HG03378 (cell line): ENCODE measurements around the gene EIF5A.

Experiments
- ATAC-seq: cut with Tn5 transposase; IDR thresholded peaks from one replicate; pipeline ENCODE4 v1.9.1; 2021; ENCODE audit warnings: mild to moderate bottlenecking, moderate library complexity; ENCODE audit not compliant: unreplicated experiment

The EIF5A gene

GRCh38 chr17:7352910-7353635 lies 45.6 kb downstream of the EIF5A start:
- no peak for ATAC-seq

- ATAC-seq: no peak
These were observed 46.9 kb downstream of the EIF5A start for GRCh38 chr17:7354262-7354843.

- no peak for ATAC-seq
These were observed 47.6 kb downstream of the EIF5A start, which contains the start of gene TMEM95 for GRCh38 chr17:7355053-7355452. Gene TMEM95 (plus strand): TSS chr17:7355156. CDS start chr17:7355205, 49 bp downstream.

- no peak for ATAC-seq
These were observed 48.1 kb downstream of the EIF5A start for GRCh38 chr17:7355573-7355972.

DNA sequence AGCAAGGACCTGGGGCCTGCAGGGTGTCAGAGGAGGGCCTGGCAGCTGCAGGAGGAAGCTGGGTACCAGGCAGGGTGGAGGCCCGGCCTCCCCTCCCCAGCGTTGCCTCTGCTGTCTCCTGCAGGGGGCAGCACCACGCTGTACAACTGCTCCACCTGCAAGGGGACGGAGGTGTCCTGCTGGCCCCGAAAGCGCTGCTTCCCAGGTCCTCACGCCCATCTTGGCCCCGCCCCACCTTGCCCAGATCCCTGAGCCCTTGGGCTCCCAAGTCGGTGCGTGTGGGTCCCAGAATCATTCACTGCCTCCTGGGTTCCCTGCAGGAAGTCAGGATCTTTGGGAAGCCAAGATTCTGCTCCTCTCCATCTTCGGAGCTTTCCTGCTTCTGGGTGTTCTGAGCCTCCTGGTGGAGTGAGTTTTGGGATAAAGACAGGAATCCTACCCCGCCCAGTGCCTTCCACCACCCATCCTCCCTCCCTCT lies 48.7 kb downstream of the EIF5A start:
- ATAC-seq: no peak

DNA sequence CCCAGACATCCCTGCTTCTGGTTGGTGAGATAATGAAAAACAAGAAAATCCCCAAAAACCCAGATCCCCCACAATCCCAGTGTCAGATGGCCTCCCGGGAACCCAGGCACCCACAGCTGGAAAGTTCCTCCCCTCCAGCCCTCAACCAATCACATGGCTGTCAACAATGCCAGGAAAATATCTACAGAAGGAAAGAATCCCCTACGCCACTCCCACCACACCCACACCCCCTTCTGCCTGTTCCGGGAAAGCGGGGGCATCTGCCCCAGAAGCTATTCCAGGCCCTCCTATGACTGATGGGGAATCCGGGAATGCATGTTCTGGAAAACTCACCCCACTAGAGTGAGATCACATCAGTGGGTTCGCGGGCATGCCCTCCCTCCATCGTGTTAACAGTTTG lies 49.3 kb downstream of the EIF5A start:
- no peak for ATAC-seq

GRCh38 chr17:7357381-7357780 lies 50.0 kb downstream of the EIF5A start:
- no peak for ATAC-seq

DNA sequence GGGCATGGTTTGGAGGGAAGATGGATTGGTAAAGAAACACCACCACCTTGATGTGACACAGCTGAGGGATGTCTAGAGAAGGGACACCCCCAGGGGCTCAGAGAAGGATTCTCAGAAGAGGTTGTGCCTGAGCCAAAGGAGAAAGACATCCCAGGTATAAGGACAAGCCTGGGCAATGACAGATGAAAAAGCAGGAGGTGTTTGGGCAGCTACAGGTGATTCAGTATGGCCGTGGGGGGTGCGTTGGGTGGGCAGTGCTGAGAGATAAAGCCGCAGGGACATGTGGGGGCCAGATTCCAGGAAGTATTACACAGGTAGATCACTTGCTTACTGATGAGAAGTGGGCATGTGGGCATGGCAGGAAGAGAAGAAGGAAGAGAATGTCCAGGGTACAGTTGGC lies 54.5 kb downstream of the EIF5A start:
- no peak for ATAC-seq
